DOHH2 (cell line): ENCODE data around the gene SPDYC.

Experiments
- H3F3A ChIP-seq: fragments of 200-600 bp; sonication (generic), shearing (Covaris generic); 2 replicates; pipeline ENCODE4 v1.6.0; 2016; ENCODE audit warnings: antibody characterized with exemption, mild to moderate bottlenecking; ENCODE audit not compliant: control insufficient read depth, insufficient read depth
- H3K27ac ChIP-seq: fragments of 200-600 bp; sonication (generic); 2 replicates; pipeline ENCODE4 v1.5.1; 2014; ENCODE audit warnings: low read depth, mild to moderate bottlenecking, low read length, moderate library complexity
- H3K27me3 ChIP-seq: fragments of 200-600 bp; sonication (generic); 2 replicates; pipeline ENCODE4 v1.6.1; 2014; ENCODE audit warnings: mild to moderate bottlenecking, low read length, mixed read lengths; ENCODE audit not compliant: control insufficient read depth
- H3K36me3 ChIP-seq: fragments of 200-600 bp; sonication (generic); 2 replicates; pipeline ENCODE4 v1.6.1; 2014; ENCODE audit warnings: mild to moderate bottlenecking, low read length, moderate library complexity, mixed read lengths; ENCODE audit not compliant: control insufficient read depth
- H3K4me1 ChIP-seq: fragments of 200-600 bp; sonication (generic); 2 replicates; pipeline ENCODE4 v1.6.1; 2014; ENCODE audit warnings: mild to moderate bottlenecking, low read length, mixed read lengths; ENCODE audit not compliant: control insufficient read depth
- H3K4me2 ChIP-seq: fragments of 200-600 bp; sonication (generic); 2 replicates; pipeline ENCODE4 v1.6.0; 2014; ENCODE audit warnings: mild to moderate bottlenecking, low read length, moderate library complexity
- H3K4me3 ChIP-seq: fragments of 200-600 bp; sonication (generic); 2 replicates; pipeline ENCODE4 v1.5.1; 2014; ENCODE audit warnings: mild to moderate bottlenecking, low read length, mixed read lengths
- H3K79me2 ChIP-seq: fragments of 200-600 bp; sonication (generic); 2 replicates; pipeline ENCODE4 v1.6.1; 2014; ENCODE audit warnings: mild to moderate bottlenecking, low read length, mixed read lengths; ENCODE audit not compliant: control insufficient read depth
- H3K9me2 ChIP-seq: fragments of 200-600 bp; sonication (generic); replicated peaks from 2 replicates; pipeline ENCODE4 v1.6.1; 2014; ENCODE audit warnings: mild to moderate bottlenecking, low read length, mixed read lengths; ENCODE audit not compliant: control insufficient read depth
- H3K9me3 ChIP-seq: fragments of 200-600 bp; sonication (generic); 2 replicates; pipeline ENCODE4 v1.6.1; 2014; ENCODE audit warnings: antibody characterized with exemption, low read length, mixed read lengths; ENCODE audit not compliant: control insufficient read depth, insufficient read depth
- H4K20me1 ChIP-seq: fragments of 200-600 bp; sonication (generic); 2 replicates; pipeline ENCODE4 v1.6.0; 2014; ENCODE audit warnings: low read depth, mild to moderate bottlenecking, antibody characterized with exemption, low read length, moderate library complexity; ENCODE audit not compliant: control insufficient read depth, insufficient read depth
- EZH2phosphoT487 ChIP-seq: fragments of 200-600 bp; sonication (generic); IDR thresholded peaks from 2 replicates; pipeline ENCODE4 v1.6.1; 2017; ENCODE audit warnings: borderline replicate concordance, mild to moderate bottlenecking, antibody characterized with exemption, low read length, moderate library complexity, mixed read lengths
- TF ChIP-seq, protein P1 (sequence below): fragments of 200-600 bp; sonication (generic); IDR thresholded peaks from one replicate; pipeline ENCODE4 v1.5.1; 2014; ENCODE audit warnings: antibody characterized with exemption, mild to moderate bottlenecking, low read depth, low read length; ENCODE audit not compliant: poor library complexity, severe bottlenecking

SPDYC gene

GRCh38 chr11:65212226-65212801 lies 42.3 kb downstream of the SPDYC start:
- Histone ChIP-seq H3K36me3 (peaks cover 26% of the 10 kb centered on the region), H3K27me3 (no peaks in the 10 kb centered on the region), H3K4me3 (no peak overlapping the region), H3K9me3 (no peaks in the 10 kb centered on the region), H3K79me2 (no peaks in the 10 kb centered on the region), H3F3A (no peaks in the 10 kb centered on the region), H3K4me1 (peaks cover 15% of the 10 kb centered on the region), H3K9me2 (no peaks in the 10 kb centered on the region), H3K27ac (no peak overlapping the region), H4K20me1 (no peaks in the 10 kb centered on the region), H3K4me2 (no peak overlapping the region)
- TF ChIP-seq, protein P1, sequence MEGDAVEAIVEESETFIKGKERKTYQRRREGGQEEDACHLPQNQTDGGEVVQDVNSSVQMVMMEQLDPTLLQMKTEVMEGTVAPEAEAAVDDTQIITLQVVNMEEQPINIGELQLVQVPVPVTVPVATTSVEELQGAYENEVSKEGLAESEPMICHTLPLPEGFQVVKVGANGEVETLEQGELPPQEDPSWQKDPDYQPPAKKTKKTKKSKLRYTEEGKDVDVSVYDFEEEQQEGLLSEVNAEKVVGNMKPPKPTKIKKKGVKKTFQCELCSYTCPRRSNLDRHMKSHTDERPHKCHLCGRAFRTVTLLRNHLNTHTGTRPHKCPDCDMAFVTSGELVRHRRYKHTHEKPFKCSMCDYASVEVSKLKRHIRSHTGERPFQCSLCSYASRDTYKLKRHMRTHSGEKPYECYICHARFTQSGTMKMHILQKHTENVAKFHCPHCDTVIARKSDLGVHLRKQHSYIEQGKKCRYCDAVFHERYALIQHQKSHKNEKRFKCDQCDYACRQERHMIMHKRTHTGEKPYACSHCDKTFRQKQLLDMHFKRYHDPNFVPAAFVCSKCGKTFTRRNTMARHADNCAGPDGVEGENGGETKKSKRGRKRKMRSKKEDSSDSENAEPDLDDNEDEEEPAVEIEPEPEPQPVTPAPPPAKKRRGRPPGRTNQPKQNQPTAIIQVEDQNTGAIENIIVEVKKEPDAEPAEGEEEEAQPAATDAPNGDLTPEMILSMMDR = no peak
- TF ChIP-seq EZH2phosphoT487 = no peak

- TF ChIP-seq EZH2phosphoT487 = no peak
- TF ChIP-seq, protein P1 = no peak
- H3K36me3 ChIP-seq = peaks cover 19% of the 10 kb centered on the region
- H4K20me1 ChIP-seq = no peaks in the 10 kb centered on the region
- H3K27ac ChIP-seq = no peak overlapping the region
- no peaks in the 10 kb centered on the region for H3F3A ChIP-seq
- no peaks in the 10 kb centered on the region for H3K79me2 ChIP-seq
- no peak overlapping the region for H3K4me2 ChIP-seq
- no peaks in the 10 kb centered on the region for H3K27me3 ChIP-seq
- H3K4me1 ChIP-seq = peaks cover 15% of the 10 kb centered on the region
- no peak overlapping the region for H3K4me3 ChIP-seq
- no peaks in the 10 kb centered on the region for H3K9me2 ChIP-seq
- H3K9me3 ChIP-seq = no peaks in the 10 kb centered on the region
Observed at GRCh38 chr11:65213322-65214211, 43.5 kb downstream of the SPDYC start.

DNA sequence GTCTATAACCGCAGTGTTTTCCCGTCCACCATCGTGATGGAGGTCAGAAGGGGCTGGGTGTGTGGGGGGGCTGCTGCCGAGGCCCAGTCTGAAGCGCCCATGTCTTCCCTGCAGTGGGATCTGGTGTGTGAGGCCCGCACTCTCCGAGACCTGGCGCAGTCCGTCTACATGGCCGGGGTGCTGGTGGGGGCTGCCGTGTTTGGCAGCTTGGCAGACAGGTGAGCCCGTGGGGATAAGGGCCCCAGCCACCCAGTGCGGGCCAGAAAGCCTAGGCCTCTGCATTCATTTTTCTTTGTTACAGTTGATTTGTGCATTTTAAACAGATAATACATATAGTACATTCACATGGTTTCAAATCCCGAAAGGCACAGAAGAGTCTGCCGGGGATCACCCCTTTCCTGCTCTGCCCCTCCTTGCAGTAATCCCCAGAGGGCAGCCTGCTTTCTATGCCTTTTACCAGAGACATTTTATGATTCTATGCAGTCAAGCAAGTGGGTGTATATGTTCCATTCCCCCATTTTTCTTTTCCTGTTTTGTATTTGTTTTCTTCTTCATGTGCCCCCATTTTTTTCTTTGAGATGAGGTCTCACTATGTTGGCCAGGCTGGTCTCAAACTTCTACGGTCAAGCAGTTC lies 44.3 kb downstream of the SPDYC start:
- H3K4me3 ChIP-seq = no peak overlapping the region
- no peaks in the 10 kb centered on the region for H4K20me1 ChIP-seq
- peaks cover 15% of the 10 kb centered on the region for H3K4me1 ChIP-seq
- no peaks in the 10 kb centered on the region for H3K9me2 ChIP-seq
- H3K9me3 ChIP-seq = no peaks in the 10 kb centered on the region
- H3K36me3 ChIP-seq = peaks cover 15% of the 10 kb centered on the region
- no peaks in the 10 kb centered on the region for H3K27me3 ChIP-seq
- TF ChIP-seq EZH2phosphoT487 = no peak
- TF ChIP-seq, protein P1 = no peak
- H3K79me2 ChIP-seq = no peaks in the 10 kb centered on the region
- no peak overlapping the region for H3K27ac ChIP-seq
- H3K4me2 ChIP-seq = no peak overlapping the region
- H3F3A ChIP-seq = no peaks in the 10 kb centered on the region
